ENCODE measurements around the gene DUSP9.
"Not testable (repeated sequence)": the region's sequence is repeated elsewhere in the genome, so short reads cannot be mapped to it uniquely, and the experiment has no call there.

DUSP9 gene

DNA sequence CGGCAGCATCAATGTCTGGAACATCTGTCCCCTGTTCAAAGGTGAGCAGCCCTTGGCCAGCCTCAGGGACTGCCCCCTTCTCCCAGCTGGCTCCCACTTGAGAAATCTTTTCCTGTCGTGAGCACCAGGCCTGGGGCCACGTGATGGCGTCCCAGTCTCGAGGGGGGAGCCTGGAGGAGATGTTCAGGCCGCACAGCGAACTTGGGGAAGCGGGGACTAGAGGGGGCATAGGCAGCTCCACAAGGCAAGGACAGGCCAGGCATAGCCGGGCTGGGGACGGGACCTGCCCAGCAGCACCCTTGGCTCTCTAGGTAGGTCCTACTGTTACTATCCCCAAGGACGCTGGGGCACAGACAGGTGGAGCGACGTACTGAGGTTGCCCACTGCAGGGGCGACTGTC lies 43.5 kb downstream of the DUSP9 start:
- DNase-seq (ENCODE audit: low read depth, low spot score), result no peak

DNA sequence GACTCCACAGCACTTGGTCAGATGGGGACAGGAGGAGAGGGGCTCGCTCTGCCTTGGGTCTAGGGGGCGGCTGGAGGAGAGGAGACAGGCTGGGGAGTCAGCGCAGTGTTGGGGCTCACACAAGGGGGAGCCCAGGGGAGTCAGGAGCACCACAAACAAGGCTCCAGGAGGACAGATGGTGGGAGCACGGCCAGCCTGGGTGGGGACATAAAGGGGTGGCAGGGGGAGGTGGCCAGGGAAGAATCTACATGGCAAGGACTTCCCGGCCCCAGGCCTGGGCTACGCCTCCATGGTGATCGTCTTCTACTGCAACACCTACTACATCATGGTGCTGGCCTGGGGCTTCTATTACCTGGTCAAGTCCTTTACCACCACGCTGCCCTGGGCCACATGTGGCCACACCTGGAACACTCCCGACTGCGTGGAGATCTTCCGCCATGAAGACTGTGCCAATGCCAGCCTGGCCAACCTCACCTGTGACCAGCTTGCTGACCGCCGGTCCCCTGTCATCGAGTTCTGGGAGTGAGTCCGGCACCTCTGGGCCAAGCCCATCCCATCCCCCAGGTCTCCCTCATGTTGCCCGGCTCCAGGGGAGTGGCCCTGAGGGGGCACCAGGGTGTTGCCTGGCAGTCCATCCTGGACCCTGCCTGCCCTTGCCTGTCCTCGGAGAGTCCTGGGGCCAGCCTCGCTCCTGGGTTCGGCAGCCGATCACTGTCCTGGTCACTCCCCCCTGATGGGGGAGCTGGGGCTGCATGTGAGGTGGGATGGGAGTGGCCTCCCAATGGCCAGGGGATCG lies 44.2 kb downstream of the DUSP9 start:
- not testable (repeated sequence) for DNase-seq (ENCODE audit: low read depth, low spot score)

DNA sequence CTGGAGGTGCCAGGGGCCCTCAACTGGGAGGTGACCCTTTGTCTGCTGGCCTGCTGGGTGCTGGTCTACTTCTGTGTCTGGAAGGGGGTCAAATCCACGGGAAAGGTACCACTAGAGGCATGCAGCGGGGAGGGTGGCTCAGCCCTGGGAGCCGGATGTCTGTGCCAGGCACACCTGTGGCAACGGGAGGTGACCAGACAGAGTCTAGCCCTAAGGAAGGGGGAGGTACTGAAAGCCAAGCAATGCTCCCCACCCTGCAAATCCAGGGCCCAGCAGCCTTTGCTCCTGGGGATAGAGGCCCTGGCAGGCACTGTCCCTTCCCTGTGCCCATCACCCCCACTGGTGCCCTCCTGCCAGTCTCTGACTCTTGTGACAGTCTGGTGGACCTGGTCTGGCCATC lies 45.0 kb downstream of the DUSP9 start:
- DNase-seq (ENCODE audit: low read depth, low spot score), result no peak

DNA sequence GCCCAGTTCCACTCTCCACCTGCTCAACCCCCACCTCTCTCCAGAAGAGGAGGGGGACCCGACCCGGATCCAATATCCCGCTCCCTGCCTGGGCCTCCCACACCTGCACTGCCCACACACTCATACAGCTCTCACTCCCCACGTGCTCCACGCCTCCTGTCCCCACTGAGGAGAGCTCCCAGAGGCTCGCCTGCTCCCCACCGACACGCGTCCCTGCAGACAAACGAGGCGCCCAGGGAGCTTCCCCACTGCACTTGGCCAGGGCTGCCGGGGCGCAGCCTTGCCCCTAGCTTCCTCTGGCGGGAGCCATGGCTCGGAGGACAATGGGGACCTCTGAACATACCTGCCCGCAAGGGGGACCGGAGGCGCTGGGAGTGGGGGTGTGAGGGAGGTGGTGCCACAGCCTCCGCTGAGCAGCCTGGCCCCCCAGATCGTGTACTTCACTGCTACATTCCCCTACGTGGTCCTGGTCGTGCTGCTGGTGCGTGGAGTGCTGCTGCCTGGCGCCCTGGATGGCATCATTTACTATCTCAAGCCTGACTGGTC lies 45.7 kb downstream of the DUSP9 start:
- no peak for DNase-seq (ENCODE audit: low read depth, low spot score)

DNA sequence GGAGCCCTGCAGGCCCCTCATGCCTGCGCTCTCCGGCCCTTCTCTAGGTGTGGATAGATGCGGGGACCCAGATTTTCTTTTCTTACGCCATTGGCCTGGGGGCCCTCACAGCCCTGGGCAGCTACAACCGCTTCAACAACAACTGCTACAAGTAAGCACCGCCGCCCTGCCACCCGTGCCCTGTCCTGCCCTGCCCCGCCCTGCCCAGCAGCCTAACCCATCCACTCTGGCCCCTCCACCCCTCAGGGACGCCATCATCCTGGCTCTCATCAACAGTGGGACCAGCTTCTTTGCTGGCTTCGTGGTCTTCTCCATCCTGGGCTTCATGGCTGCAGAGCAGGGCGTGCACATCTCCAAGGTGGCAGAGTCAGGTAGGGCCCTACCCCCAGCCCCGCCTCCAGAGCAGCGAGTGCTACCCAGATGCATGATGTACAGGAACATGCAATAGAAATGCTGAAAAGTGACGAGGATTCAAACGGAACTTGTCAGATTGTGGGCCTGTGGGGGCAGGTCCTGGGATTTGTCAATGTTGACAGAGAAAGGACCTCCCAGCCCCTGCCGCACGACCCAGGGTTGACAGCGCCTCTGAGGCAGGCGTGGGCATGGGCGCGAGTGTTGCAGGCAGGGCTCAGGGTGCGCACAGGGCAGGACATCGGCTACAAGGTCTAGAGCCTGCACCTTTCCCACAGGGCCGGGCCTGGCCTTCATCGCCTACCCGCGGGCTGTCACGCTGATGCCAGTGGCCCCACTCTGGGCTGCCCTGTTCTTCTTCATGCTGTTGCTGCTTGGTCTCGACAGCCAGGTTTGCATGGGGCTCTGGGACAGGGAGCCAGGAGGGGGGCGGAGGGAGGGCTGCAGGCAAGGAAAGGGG lies 46.4 kb downstream of the DUSP9 start:
- DNase-seq (ENCODE audit: low read depth, low spot score), result no peak

DNA sequence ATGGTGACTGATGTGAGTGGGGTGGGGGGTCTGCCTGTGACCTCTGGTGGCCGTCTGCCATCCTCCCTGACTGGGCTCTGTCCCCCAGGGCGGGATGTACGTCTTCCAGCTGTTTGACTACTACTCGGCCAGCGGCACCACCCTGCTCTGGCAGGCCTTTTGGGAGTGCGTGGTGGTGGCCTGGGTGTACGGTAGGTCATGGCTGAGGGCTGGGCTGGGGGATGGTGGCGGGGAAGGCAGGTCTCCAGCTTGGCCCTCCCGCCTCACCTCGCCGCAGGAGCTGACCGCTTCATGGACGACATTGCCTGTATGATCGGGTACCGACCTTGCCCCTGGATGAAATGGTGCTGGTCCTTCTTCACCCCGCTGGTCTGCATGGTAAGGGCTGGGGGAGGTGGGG lies 47.3 kb downstream of the DUSP9 start:
- not testable (repeated sequence) for DNase-seq (ENCODE audit: low read depth, low spot score)

DNA sequence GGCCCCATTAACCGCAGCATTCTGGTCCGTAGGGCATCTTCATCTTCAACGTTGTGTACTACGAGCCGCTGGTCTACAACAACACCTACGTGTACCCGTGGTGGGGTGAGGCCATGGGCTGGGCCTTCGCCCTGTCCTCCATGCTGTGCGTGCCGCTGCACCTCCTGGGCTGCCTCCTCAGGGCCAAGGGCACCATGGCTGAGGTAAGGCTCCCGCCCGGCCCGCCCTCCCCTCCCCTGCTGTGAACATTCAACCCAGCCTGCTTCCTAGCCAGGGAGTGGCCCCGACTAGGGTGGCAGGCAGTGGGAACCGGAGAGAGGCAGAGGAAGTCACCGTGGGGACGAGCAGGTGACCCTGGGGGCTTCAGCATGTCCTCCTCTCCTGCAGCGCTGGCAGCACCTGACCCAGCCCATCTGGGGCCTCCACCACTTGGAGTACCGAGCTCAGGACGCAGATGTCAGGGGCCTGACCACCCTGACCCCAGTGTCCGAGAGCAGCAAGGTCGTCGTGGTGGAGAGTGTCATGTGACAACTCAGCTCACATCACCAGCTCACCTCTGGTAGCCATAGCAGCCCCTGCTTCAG lies 47.8 kb downstream of the DUSP9 start:
- no peak for DNase-seq (ENCODE audit: low read depth, low spot score)

DNA sequence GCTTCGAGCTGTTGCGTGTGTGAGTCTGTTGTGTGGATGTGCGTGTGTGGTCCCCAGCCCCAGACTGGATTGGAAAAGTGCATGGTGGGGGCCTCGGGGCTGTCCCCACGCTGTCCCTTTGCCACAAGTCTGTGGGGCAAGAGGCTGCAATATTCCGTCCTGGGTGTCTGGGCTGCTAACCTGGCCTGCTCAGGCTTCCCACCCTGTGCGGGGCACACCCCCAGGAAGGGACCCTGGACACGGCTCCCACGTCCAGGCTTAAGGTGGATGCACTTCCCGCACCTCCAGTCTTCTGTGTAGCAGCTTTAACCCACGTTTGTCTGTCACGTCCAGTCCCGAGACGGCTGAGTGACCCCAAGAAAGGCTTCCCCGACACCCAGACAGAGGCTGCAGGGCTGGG lies 49.1 kb downstream of the DUSP9 start:
- DNase-seq (ENCODE audit: low read depth, low spot score), result no peak

DNA sequence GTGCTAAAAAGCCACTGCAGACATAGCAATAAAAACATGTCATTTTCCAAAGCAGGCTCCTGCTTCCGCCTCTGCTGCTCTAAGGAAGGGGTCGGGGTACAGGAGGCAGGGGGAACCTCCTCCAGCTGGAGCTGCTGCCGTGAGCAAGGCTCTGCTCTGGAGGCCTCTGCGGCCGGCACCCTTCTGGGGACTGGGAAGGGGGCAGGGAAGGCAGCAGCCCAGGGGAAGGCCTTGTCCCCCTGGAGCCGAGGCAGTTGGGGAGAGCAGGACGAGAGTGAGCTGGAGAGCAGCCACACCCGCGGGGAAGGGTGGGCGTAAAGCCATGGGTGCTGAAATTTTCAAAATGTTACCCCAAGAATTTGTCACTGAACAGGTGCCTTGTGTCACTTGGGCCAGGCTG lies 49.5 kb downstream of the DUSP9 start:
- DNase-seq (ENCODE audit: low read depth, low spot score), result not testable (repeated sequence)

DNA sequence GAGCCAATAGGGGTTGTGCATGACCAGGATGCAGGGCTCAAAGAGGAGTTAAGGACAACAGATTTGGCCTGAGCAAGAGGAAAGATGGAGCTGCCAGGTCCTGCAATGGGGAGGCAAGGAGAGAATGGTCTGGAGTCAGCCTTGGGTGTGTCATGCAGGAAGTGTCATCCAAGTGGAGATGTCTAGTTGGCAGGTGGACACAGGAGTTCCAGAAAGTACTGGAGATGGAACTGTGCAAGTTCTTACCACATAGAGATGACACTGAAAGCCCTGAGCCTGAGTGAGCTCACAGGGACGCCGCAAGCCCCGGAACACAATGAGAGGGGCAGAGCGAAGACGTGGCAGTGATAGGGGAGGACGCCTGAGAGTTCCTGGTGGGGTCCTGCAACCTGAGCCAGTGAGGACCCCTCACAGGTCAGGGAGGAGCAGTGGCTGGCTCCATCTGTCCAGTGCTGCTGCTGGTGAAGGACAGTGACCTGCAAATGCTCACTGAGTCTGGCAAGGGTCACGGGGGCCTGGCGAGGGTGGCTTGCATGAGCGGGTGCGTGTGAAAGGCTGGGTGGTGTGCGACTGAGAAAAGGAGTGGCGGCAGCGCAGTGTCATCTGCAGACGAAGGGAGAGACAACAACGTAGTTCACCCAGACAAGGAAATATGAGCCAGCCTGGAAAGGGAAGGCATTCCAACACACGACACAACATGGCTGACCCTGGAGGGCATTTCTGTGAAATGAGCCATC lies 50.2 kb downstream of the DUSP9 start:
- not testable (repeated sequence) for DNase-seq (ENCODE audit: low read depth, low spot score)

DNA sequence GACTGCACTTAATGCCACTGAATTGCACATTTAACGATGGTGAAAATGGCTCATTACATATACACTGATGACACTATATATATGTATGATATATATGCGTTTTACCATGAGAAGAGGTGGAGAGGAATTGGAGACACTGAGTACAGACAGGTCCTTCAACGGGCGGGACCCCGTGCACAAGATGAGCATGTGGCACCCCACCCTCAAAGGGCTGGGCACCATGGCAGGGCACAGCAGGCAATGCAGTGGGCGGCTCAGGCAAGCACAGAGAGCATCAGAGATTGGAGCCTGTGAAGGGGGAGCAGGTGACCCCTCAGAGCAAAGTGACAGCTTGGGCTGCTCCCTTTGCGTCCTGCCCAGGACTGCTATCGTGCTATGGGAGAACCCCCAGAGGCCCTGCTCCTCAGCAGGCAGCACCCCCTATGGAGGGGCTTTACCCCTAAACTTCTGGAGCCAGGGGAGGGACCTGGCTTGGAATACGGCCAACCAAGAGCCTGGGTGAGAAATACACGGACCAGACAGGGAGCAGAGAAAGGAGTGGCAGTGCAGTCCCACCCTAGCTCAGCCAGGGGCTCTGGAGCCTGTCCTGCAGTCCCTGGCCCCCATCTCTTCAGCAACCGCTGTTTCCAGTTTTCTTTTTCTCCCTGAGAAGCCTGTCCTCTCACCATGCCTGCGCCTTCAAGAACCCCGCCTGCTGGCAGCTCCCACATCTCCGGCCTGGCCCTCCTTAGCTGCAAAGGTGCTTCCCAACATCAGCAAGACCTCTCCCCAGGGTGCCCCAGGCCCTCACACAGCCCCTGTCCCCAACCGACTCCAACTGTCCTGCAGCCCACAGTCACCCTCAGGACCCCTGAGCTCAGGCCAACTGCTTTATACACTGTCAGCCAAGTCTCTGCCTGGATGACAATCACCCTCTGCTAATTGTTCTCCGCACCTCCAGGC lies 51.2 kb downstream of the DUSP9 start:
- no peak for DNase-seq (ENCODE audit: low read depth, low spot score)

DNA sequence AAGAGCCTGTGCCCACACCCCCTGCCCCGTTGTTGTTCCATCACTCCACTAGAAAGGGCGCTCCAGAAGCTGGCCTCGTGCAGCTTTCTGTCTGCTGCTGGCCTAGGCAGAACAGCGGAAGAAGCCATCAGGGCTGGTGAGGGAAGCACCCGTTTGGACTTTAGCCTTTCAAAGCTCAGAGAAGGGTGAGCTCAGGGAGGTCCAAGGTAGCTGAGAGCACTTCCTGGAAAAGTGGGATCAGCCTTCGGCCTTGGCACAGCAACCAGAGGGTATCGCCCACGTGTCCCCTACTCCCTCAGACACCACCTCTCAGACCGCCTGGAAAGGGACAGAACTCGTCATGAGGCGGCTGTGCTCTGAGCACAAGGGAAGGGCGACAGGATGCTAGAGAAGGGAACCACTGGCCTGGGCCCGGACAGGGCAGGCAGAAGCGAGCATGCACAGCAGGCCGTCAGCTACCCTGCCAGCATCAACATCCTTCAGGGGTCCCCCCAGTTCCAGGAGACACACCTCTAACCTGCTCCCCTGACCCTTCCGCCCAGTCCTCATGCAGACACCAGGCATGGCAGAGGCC lies 52.3 kb downstream of the DUSP9 start:
- DNase-seq (ENCODE audit: low read depth, low spot score), result not testable (repeated sequence)

DNA sequence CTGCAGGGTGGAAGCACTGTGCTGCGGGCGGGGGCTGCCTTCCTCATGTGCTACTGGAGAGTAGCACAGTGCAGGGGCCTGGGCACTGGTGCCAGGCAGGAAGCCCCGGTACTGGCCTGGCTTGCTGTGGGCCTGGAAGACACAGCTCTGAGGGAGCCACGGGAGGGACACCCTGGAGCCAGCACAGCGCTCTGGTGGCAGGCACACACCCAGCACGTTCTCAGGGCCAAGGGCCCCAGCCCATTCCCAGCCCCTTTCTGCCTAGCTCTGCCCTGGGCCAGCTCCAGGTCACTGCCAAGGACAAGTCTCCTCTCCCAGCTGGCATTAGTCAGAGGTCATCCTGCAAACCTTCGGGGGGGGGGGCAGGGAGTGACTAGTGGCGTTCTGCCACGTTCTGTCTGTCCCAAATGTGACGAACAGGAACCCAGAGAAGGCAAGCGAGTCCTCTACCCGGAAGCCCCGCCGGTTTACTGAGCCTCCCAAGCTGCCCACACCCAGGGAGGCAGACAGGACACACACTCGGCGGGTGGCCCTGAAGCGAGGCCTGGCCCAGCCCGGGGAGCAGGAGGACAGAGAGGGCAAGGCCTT lies 52.9 kb downstream of the DUSP9 start:
- DNase-seq (ENCODE audit: low read depth, low spot score), result not testable (repeated sequence)

DNA sequence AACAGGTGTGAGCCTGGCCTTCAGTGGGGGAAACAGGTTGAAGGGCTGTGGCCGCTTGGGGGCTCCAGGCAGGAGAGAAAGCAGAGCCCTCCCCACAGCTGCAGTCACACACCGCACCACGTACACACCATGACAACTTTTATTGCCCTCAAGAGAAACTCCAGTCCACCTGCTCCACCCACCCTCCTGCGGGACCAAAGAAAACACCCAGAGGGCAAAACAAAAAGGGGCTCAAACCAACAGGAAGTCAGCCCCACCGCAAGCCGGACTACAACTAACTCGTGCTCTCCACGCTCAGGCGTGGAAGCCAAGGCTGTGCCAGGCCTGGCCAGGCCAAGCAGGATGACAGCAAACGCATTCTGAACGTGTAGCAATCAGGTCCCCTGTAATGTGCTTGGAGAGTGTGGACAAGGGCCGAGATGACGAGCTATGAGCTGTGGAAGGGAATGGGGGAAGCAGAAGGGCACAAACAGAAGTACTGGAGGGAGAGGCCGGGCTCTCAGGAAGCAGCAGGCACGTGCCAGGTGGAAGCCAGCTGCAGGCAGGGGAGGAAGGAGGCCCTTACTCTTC lies 53.5 kb downstream of the DUSP9 start:
- DNase-seq (ENCODE audit: low read depth, low spot score), result no peak

Measured in activated CD4-positive, CD25-positive, alpha-beta regulatory T cell treated with anti-CD3 and anti-CD28 coated beads, Interleukin-2, amount 50 U/mL, for 16 hours (primary cell).